ENCODE results near the gene CHRD.

- TF ChIP-seq CTCF (IDR thresholded peaks at IDR 0.05), result no peak
- TF ChIP-seq ZFX (IDR thresholded peaks at IDR 0.05; ENCODE audit: borderline replicate concordance), result no peak
Observed at GRCh38 chr3:184352897-184353545, 26.8 kb upstream of the CHRD start.
